CD14-positive monocyte (primary cell): Measurements from ENCODE around the gene PSMD10. TPM values are rescaled to one million over a fixed set of nuclear protein-coding genes. Genes with fewer than 3 reads are reported as not detected.

Source experiments
- DNase-seq, 3 donors: peaks; one replicate each; pipeline ENCODE4 v3.0.0-alpha.2; 2011 to 2022
- H2AFZ ChIP-seq: 2 replicates; pipeline ENCODE4 v1.6.0; 2012; ENCODE audit warnings: mild to moderate bottlenecking, low read depth, low read length, inconsistent platforms; ENCODE audit not compliant: insufficient read depth, poor library complexity, severe bottlenecking
- H3K27ac ChIP-seq, 2 donors: 1 replicate in 1 of 2; 2 replicates in 1 of 2; pipeline ENCODE4 v1.5.1; 2012 to 2013; ENCODE audit warnings: low read length in 2 of 2, control low read depth in 1 of 2, inconsistent platforms in 1 of 2, low read depth in 1 of 2, mild to moderate bottlenecking in 1 of 2
- H3K27me3 ChIP-seq, 2 donors: one replicate each; pipeline versions ENCODE4 v1.6.0 to v1.6.1; 2011 to 2013; ENCODE audit warnings: low read length in 2 of 2; ENCODE audit not compliant: control insufficient read depth in 2 of 2, insufficient read depth in 2 of 2
- H3K36me3 ChIP-seq, 2 donors: replicated peaks in 1 of 2; 1 replicate in 1 of 2; 2 replicates in 1 of 2; pipeline versions ENCODE4 v1.5.1 to v1.6.1; 2012 to 2013; ENCODE audit warnings: low read length in 2 of 2, control low read depth in 1 of 2, inconsistent platforms in 1 of 2, mild to moderate bottlenecking in 1 of 2; ENCODE audit not compliant: insufficient read depth in 2 of 2, control insufficient read depth in 1 of 2
- H3K4me1 ChIP-seq, 2 donors: 1 replicate in 1 of 2; 2 replicates in 1 of 2; pipeline versions ENCODE4 v1.5.1 to v1.6.1; 2012 to 2013; ENCODE audit warnings: low read length in 2 of 2, control low read depth in 1 of 2, inconsistent platforms in 1 of 2, mild to moderate bottlenecking in 1 of 2, moderate library complexity in 1 of 2; ENCODE audit not compliant: insufficient read depth in 2 of 2, control insufficient read depth in 1 of 2
- H3K4me2 ChIP-seq: replicated peaks from 2 replicates; pipeline ENCODE3; 2012; ENCODE audit warnings: low read length, moderate library complexity, mild to moderate bottlenecking; ENCODE audit not compliant: poor library complexity, severe bottlenecking; ENCODE audit errors: extremely low read depth
- H3K4me3 ChIP-seq, 3 experiments: fragments of 200-600 bp in 1 of 3; sonication (generic) in 1 of 3; replicated peaks in 1 of 3; 1 replicate in 2 of 3; 2 replicates in 1 of 3; pipeline ENCODE4 v1.5.1; 2011 to 2013; ENCODE audit warnings: low read length in 3 of 3, mild to moderate bottlenecking in 3 of 3, control low read depth in 2 of 3, low read depth in 2 of 3, inconsistent platforms in 1 of 3, moderate library complexity in 1 of 3
- H3K79me2 ChIP-seq: 2 replicates; pipeline ENCODE4 v1.6.0; 2012; ENCODE audit warnings: mild to moderate bottlenecking, control low read depth, inconsistent platforms, low read length, moderate library complexity; ENCODE audit not compliant: insufficient read depth
- H3K9ac ChIP-seq: 2 replicates; pipeline ENCODE4 v1.6.0; 2017; ENCODE audit warnings: low read length, mild to moderate bottlenecking; ENCODE audit not compliant: insufficient read depth, poor library complexity, severe bottlenecking
- H3K9me3 ChIP-seq, 2 donors: replicated peaks in 1 of 2; 1 replicate in 1 of 2; 2 replicates in 1 of 2; pipeline versions ENCODE4 v1.5.1 to v1.6.1; 2012 to 2013; ENCODE audit warnings: low read length in 2 of 2, control low read depth in 1 of 2; ENCODE audit not compliant: control insufficient read depth in 1 of 2, insufficient read depth in 1 of 2
- H4K20me1 ChIP-seq: 2 replicates; pipeline ENCODE4 v1.6.0; 2012; ENCODE audit warnings: mild to moderate bottlenecking, low read length, control low read depth, moderate library complexity; ENCODE audit not compliant: insufficient read depth
- H3K27ac Mint-ChIP-seq, 7 donors: one replicate each; pipeline ENCODE4 v1.8.0; 2020; ENCODE audit warnings: mild to moderate bottlenecking in 7 of 7, mixed read lengths in 7 of 7, moderate library complexity in 6 of 7, inconsistent platforms in 2 of 7
- H3K27me3 Mint-ChIP-seq, 3 donors: one replicate each; pipeline ENCODE4 v1.8.0; 2021 to 2022; ENCODE audit warnings: low read depth in 3 of 3, mild to moderate bottlenecking in 3 of 3, mixed read lengths in 3 of 3, moderate library complexity in 3 of 3, inconsistent platforms in 1 of 3
- H3K36me3 Mint-ChIP-seq, 2 donors: one replicate each; pipeline ENCODE4 v1.8.0; 2020; ENCODE audit warnings: mixed read lengths in 2 of 2, inconsistent platforms in 1 of 2, mild to moderate bottlenecking in 1 of 2
- H3K4me1 Mint-ChIP-seq: one replicate; pipeline ENCODE4 v1.8.0; 2020; ENCODE audit warnings: mild to moderate bottlenecking, mixed read lengths
- H3K4me3 Mint-ChIP-seq, 2 donors: one replicate each; pipeline ENCODE4 v1.8.0; 2020; ENCODE audit warnings: mild to moderate bottlenecking in 2 of 2, mixed read lengths in 2 of 2, moderate library complexity in 1 of 2
- H3K9me3 Mint-ChIP-seq, 7 donors: one replicate each; pipeline ENCODE4 v1.8.0; 2020 to 2022; ENCODE audit warnings: mixed read lengths in 7 of 7, mild to moderate bottlenecking in 6 of 7, moderate library complexity in 6 of 7, inconsistent platforms in 2 of 7
- CTCF ChIP-seq: fragments of 200-600 bp; IDR thresholded peaks from one replicate; pipeline ENCODE4 v1.8.0; 2022; ENCODE audit warnings: antibody characterized with exemption, mild to moderate bottlenecking
- WGBS: methylation state at CpG from one replicate; pipeline ENCODE4 v1.1.5; 2013; ENCODE audit warnings: missing lambda C conversion rate; ENCODE audit not compliant: insufficient coverage; 5-methylcytosine and 5-hydroxymethylcytosine counted together
- intact Hi-C, 2 donors: fragments of 100-400 bp; cut with micrococcal nuclease; formaldehyde crosslinking; loops; one replicate each; pipeline versions ENCODE4 v1.15.0 to v1.15.1; 2023
- polyA plus RNA-seq, 3 donors: library from polyadenylated mRNA; depleted of rRNA in 1 of 3; unstranded in 2 of 3; stranded (reverse) in 1 of 3; fragments of 300-500 nt in 2 of 3; fragments of >200 nt in 1 of 3; fragmentation: Illumina TruSeq in 2 of 3; gene quantifications; 1 replicate in 2 of 3; 2 replicates in 1 of 3; pipeline ENCODE4 v1.2.3, GENCODE V29; 2012 to 2021

PSMD10 gene
- polyA plus RNA-seq, 3 donors = 17.9 to 70.4 (median 64.7) TPM

GRCh38 chrX:108130889-108131288 is 39.5 kb upstream of the PSMD10 start:
- no peak overlapping the region for H3K9ac ChIP-seq
- H3K9me3 ChIP-seq = no peaks in the 10 kb centered on the region
- no peaks in the 10 kb centered on the region for H3K9me3 Mint-ChIP-seq
- no peak overlapping the region for H3K4me3 ChIP-seq
- H3K79me2 ChIP-seq = no peaks in the 10 kb centered on the region
- peaks cover 37 to 46% of the 10 kb centered on the region in 2 donors for H3K36me3 Mint-ChIP-seq
- no peak overlapping the region for H3K27ac ChIP-seq
- no peaks in the 10 kb centered on the region for H3K4me1 ChIP-seq
- no peaks in the 10 kb centered on the region for H3K27me3 ChIP-seq
- H2AFZ ChIP-seq = no peak overlapping the region
- H3K27ac Mint-ChIP-seq = no peak overlapping the region
- intact Hi-C loops = no loop called here
- peaks cover 0 to 1% (median 0%) of the 10 kb centered on the region in 3 donors for H3K27me3 Mint-ChIP-seq
- WGBS = no CpG with 5 or more reads among the region's 1 CpG
- TF ChIP-seq CTCF = no peak
- no peak for DNase-seq
- peaks cover 21 to 52% of the 10 kb centered on the region in 2 donors for H3K36me3 ChIP-seq
- no peaks in the 10 kb centered on the region for H4K20me1 ChIP-seq
- peaks cover 4% of the 10 kb centered on the region for H3K4me1 Mint-ChIP-seq
- no peak overlapping the region for H3K4me2 ChIP-seq
- no peak overlapping the region for H3K4me3 Mint-ChIP-seq

GRCh38 chrX:108127152-108127551 is 35.8 kb upstream of the PSMD10 start:
- Histone ChIP-seq H3K79me2 (no peaks in the 10 kb centered on the region), H3K9ac (no peak overlapping the region), H3K4me2 (no peak overlapping the region), H3K27me3 (no peaks in the 10 kb centered on the region), H3K36me3 (peaks cover 16 to 29% of the 10 kb centered on the region in 2 donors), H3K27ac (no peak overlapping the region), H3K9me3 (no peaks in the 10 kb centered on the region), H4K20me1 (no peaks in the 10 kb centered on the region), H2AFZ (no peak overlapping the region), H3K4me1 (no peaks in the 10 kb centered on the region), H3K4me3 (no peak overlapping the region)
- no peak for DNase-seq
- intact Hi-C loops = no loop called here
- WGBS = no CpG with 5 or more reads among the region's 4 CpGs
- no peak for TF ChIP-seq CTCF
- Mint-ChIP-seq H3K27ac (no peak overlapping the region), H3K27me3 (peaks cover 0 to 7% (median 1%) of the 10 kb centered on the region in 3 donors), H3K4me1 (peaks cover 4% of the 10 kb centered on the region), H3K4me3 (no peak overlapping the region), H3K36me3 (peaks cover 22 to 27% of the 10 kb centered on the region in 2 donors), H3K9me3 (no peaks in the 10 kb centered on the region)
